GM10248 (cell line): Measurements from ENCODE around the gene NOVA1.
A peak's percentile ranks its signal among the peaks of the same experiment; 100 is the strongest.

ENCODE experiments used
- CTCF ChIA-PET: fragments of 300-600 bp; sonication (Branson Sonifier 250); formaldehyde crosslinking; extraction: SDS; loops from one replicate; lab custom pipeline; 2021; ENCODE audit warnings: antibody characterized with exemption; lab: Yijun Ruan, JAX
- POLR2A ChIA-PET: fragments of 350-650 bp; sonication (Branson Sonifier 250); formaldehyde crosslinking; extraction: SDS; loops from one replicate; lab custom pipeline; 2020; ENCODE audit warnings: antibody characterized with exemption; lab: Yijun Ruan, JAX
- DNase-seq: peaks from one replicate; pipeline ENCODE4 v3.0.0; 2012; ENCODE audit errors: extremely low spot score
- TF ChIP-seq, protein P1 (sequence below): IDR thresholded peaks from 2 replicates; pipeline ENCODE4 v1.5.1; 2012; ENCODE audit warnings: mild to moderate bottlenecking, low read depth; ENCODE audit errors: extremely low read depth, missing control alignments, control extremely low read depth

Gene NOVA1

DNA sequence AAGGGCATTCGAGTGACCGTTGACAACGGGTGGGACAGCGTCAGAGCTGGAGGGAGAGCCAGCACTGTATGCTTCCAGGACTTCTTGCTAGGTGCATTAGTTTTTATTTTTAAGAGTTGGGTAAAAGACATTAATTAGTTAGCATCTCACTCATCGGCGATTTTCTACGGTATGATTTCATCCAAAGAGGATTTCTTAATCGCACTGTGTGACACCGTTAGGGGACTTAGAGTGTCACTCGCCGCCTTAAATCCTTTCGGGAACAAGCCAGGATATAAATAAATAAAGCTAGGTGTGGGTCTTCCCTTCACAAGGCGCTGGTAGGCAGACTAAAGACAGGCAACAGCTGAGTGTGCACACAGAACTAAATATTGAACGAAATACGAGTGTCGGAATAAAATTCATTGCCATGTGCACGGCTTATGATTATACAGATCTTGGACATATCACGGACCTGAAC is 869 bp upstream of the NOVA1 start:
- ChIA-PET POLR2A (no interaction called here), CTCF (no interaction called here)
- DNase-seq, result no peak
- TF ChIP-seq, protein P1, sequence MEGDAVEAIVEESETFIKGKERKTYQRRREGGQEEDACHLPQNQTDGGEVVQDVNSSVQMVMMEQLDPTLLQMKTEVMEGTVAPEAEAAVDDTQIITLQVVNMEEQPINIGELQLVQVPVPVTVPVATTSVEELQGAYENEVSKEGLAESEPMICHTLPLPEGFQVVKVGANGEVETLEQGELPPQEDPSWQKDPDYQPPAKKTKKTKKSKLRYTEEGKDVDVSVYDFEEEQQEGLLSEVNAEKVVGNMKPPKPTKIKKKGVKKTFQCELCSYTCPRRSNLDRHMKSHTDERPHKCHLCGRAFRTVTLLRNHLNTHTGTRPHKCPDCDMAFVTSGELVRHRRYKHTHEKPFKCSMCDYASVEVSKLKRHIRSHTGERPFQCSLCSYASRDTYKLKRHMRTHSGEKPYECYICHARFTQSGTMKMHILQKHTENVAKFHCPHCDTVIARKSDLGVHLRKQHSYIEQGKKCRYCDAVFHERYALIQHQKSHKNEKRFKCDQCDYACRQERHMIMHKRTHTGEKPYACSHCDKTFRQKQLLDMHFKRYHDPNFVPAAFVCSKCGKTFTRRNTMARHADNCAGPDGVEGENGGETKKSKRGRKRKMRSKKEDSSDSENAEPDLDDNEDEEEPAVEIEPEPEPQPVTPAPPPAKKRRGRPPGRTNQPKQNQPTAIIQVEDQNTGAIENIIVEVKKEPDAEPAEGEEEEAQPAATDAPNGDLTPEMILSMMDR, result no peak

DNA sequence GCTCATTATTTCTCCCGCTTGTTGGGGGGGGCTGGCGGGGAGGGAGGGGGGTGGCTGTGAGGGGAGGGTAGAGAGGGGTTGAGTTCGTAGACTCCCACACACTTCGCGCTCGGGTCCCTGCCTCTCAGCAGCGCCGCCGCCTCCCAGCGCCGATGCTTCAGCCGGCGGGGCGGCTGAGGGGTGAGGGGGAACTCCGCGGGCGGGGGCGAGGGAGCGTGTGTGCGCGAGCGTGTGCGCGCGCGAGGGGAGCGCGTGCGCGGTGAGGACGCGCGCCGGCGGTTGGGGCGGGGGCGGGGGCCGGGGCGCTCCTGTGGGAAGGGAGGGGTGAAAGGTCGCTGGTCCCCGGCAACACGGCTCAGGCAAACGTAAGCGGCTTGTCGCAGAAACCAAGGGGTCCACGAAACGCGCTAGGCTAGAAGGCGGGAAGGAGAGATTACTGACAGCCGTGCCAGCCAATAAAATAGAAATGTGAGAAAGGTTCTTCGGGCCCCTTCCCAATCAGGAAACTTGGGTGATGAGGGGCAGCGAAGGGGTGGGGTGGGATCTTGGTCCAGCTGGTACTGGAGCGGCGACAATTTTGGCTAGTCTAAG is 343 bp upstream of the NOVA1 start:
- ChIA-PET CTCF (no interaction called here), POLR2A (no interaction called here)
- TF ChIP-seq, protein P1, result no peak
- peak; percentile 4 for DNase-seq

DNA sequence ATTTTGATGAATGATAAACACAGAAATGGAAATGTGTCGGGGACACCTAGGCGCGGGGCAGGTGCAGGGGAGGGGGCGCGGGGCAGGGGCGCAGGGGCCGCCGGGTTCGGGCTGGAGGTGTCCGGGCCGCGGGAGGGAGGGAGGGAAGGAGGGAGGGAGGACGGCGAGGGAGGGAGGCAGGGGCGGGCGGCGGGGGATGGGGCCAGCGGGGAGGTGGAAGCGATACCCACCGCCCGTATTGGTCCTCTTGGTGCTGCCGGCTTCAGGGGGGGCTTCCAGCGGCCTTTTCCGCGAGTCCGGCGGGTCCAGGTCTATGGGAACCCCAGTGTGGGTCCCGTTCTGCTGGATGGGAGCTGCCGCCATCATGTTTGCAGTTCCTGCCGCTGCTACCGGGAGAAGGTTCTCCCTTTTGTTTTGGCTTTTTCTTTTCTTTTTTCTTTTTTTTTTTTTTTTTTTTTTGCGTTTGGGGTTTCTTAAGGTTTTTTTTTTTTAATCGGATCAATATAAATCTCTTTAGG is 703 bp downstream of the NOVA1 start:
- CTCF ChIA-PET, result no interaction called here
- TF ChIP-seq, protein P1, result no peak
- DNase-seq, result peak; percentile 5
- POLR2A ChIA-PET, result no interaction called here

DNA sequence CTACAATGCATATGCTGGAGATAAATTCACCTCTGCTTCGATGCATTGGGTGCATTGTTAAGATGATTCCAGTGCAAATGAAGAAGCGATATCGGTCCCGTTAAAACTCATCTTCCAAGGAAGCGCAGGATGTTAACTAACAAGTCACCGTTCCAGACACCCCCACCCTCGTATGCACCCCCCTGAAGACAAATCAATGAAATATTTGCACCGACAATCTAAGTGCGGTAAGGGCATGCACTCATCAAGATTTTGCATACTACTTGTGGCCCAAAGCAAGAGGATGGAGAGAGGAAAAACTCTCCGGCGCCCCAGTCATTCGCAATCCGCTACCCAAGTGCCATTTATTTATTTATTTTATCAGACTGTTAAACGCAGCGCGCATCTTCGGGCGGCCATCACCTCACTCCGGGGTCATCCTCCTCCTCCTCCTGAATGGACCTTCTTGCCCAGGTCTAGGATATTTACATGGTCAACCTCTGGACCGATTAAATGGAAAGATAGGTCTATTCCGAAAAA is 1.2 kb downstream of the NOVA1 start:
- DNase-seq, result no peak
- ChIA-PET POLR2A (no interaction called here), CTCF (no interaction called here)

DNA sequence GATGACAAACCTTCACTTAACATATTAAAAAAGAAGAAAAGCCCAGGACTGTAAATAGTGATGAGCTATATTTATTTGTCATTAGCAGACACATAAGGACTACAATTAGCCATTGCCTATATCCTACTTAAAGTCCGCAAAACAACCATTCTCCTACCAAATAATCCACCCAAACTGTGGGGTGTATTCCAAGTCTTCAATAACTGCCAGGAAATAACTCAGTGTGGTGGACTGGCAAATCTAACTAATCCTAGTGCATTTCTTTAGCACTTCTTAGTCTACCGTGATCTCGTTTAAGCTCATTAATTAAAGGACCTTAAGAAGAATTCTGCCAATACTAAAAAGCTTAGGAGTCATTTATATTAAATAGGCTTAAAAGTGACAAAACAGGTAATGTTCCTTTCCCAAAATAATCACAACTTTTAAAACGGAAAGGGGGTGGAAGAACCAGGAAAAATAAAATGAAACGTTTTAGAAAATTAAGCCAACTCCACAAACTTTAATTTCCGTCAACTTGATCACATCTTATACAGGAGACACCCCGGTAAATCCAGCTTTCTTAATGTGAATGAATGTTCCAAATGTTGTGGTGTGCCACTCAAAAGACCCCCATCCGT is 1.8 kb downstream of the NOVA1 start:
- POLR2A ChIA-PET, result no interaction called here
- DNase-seq, result no peak
- CTCF ChIA-PET, result no interaction called here
- TF ChIP-seq, protein P1, result no peak

More for the DNA sequence above, 1.2 kb downstream of the NOVA1 start:
- TF ChIP-seq, protein P1, result no peak

DNA sequence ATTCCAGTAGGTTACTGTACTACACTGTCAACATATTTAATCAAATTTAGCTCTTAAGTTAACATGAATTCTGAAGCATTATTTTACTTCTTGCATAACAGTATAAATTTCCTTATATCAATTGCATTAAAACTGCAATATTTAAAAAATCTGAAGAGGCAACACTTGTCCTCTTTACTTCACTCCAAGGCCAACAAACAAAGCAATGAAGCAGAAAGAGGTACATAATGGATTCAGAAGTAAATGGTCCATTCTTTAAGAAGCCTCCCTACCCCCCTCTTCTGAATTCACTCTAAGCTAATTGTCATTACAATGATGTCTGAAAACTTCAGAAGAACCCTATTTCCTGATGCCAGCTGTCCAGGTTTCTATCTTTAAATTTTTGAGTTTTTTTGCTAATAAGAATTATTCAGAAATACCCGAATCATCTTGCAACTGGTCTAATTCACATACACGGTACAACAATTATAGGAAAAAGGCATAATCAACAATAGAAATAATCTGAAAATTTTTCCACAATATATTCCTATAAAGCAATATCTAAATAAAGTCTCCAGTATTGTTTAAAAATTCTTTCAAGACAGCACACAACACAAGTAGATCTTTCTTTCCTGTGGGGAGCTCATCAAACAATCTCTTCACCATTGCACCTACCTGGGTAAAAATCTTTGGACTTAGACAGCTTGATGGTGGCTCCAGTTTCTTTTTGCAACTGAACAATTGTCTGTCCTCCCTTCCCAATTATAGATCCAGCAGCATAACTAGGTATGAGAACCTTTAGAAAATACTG is 2.9 kb downstream of the NOVA1 start:
- TF ChIP-seq, protein P1, result no peak
- ChIA-PET CTCF (no interaction called here), POLR2A (no interaction called here)
- DNase-seq, result no peak
